GM12874 (cell line): ENCODE measurements around the gene SNX30.

Experiments used
- TF ChIP-seq, protein P1 (sequence below): IDR thresholded peaks from 2 replicates; pipeline ENCODE4 v1.5.1; 2011; ENCODE audit warnings: low read depth, mild to moderate bottlenecking, control low read depth, low read length, moderate library complexity; ENCODE audit not compliant: insufficient read depth

The SNX30 gene

DNA sequence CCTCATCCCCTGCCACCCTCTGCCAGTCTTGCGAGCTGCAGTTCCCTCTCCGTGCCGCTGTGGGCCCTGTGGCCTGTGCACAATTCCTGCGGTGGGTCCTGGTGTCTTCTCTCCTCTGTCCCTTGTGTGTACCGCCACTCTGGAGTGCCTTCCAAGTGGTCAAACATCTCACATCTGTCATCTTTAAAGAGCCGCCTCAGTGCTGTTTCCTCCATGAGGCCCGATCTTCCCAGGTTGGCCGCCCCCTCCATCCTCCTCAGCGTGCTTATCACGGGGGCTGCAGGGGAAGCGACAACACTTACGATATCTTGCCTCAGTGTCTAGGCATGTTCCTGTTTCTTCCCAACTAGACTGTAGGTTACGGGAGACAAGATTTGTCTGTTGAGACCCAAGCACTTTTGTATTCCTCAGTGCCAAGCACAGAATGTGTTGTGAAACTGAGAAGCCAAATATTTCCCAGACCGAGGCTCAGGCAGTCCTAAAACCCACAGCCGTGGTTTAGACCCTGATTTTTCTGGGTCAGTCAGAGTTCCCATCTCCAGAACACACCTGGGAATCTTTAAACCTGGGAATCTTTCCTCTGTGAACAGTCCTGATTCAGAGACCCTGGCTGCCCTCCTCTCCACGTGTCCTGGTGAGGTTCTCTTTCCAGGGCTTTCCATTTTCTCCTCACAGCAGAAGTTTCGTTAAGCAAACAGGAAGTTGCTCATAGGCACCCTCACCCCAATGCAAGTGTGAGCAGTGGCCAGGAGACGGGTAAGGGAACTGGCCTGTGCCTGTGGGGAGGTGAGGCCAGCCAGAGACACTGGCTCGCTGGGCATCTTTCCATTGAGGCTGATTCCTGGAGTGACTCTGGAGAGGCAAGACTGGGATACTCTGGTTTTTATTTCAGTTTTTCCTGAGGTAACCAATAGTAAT is 111.3 kb downstream of the SNX30 start:
- TF ChIP-seq, protein P1, sequence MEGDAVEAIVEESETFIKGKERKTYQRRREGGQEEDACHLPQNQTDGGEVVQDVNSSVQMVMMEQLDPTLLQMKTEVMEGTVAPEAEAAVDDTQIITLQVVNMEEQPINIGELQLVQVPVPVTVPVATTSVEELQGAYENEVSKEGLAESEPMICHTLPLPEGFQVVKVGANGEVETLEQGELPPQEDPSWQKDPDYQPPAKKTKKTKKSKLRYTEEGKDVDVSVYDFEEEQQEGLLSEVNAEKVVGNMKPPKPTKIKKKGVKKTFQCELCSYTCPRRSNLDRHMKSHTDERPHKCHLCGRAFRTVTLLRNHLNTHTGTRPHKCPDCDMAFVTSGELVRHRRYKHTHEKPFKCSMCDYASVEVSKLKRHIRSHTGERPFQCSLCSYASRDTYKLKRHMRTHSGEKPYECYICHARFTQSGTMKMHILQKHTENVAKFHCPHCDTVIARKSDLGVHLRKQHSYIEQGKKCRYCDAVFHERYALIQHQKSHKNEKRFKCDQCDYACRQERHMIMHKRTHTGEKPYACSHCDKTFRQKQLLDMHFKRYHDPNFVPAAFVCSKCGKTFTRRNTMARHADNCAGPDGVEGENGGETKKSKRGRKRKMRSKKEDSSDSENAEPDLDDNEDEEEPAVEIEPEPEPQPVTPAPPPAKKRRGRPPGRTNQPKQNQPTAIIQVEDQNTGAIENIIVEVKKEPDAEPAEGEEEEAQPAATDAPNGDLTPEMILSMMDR = no peak

DNA sequence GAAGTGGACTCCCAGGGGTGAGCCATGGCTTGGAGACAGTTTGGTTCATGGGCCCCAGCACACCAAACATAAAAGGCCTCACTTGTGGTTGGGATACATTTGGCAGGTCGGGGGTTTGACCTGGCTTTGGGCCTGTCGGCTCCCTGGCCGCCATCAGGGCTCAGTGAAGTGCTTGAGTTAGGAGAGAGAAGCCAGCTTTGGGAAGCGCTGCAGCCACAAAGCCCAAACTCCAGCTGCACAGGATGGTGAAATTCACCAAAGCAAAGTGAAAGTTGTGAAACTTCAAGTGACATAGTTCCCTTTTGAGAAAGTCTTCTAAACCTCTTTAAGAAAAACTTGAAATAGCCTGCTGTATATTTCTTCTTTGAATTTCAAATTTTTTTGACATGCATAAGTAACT is 112.7 kb downstream of the SNX30 start:
- TF ChIP-seq, protein P1 = no peak

DNA sequence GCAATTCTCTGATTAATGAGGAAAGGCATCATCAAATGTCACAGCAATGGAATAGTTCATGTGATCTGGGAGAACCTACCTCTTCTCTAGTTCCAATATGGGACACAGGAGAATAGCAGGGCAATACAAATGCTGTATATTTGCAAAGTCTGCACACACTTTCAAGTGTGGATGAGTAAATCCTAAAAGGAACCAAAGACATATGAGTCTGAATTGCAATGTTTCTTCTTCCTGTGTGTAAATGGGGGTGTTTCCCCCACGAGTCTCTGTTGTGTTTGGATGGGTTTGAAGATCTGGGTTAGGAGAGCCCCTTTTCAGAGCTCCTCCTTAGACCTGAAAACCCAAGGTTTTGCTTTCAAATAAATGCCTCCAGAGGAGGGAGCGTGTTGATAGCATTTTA is 113.2 kb downstream of the SNX30 start:
- TF ChIP-seq, protein P1 = no peak

DNA sequence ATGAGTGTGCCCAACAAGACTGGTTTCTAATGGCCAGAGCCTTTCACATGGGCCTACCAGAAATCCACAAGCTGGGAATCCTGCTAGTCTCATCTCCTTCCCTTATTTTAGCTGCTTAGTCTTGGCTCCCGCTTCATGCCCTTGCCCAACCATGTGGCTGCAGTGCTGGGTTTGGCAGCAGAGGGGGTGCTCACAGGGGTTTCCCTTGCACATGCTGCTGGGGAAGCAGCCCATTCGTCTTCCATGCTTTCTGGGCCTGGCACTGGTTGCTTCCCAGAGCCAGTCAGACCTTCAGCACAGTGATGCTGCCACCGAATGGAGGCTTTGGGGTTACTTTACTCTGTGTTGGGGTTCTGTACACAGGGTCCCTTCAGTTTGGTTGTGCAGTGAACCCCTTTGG is 113.8 kb downstream of the SNX30 start:
- TF ChIP-seq, protein P1 = no peak

DNA sequence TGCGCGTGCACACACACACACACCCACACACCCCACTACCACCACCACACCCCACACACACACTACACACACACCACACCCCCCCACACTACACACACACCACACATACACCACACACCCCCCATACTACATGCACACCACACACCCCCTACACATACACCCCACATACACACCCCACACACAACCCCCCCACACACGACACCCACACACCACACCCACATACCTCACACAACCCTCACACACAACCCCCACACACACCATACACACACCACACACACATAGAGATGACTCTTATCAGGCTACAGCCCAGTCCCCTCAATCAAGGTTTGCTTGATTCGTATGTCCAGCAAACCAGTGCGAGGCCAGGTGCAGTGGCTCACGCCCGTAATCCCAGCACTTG is 114.4 kb downstream of the SNX30 start:
- TF ChIP-seq, protein P1 = no peak

DNA sequence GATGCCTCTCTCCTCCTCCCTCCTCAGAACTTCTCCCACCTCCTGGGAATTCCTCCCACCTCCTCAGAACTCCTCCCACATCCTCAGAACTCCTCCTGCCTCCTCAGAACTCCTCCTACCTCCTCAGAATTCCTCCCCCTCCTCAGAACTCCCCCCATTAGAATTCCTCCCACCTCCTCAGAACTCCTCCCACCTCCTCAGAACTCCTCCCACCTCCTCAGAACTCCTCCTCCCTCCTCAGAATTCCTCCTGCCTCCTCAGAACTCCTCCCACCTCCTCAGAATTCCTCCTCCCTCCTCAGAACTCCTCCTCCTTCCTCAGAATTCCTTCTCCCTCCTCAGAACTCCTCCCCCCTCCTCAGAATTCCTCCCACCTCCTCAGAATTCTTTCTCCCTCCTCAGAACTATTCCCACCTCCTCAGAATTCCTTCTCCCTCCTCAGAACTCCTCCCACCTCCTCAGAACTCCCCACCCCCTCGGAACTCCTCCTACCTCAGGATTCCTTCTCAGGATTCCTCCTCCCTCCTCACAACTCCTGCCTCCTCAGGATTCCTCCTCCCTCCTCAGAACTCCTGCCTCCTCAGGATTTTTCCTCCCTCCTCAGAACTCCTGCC is 116.2 kb downstream of the SNX30 start:
- TF ChIP-seq, protein P1 = no peak

DNA sequence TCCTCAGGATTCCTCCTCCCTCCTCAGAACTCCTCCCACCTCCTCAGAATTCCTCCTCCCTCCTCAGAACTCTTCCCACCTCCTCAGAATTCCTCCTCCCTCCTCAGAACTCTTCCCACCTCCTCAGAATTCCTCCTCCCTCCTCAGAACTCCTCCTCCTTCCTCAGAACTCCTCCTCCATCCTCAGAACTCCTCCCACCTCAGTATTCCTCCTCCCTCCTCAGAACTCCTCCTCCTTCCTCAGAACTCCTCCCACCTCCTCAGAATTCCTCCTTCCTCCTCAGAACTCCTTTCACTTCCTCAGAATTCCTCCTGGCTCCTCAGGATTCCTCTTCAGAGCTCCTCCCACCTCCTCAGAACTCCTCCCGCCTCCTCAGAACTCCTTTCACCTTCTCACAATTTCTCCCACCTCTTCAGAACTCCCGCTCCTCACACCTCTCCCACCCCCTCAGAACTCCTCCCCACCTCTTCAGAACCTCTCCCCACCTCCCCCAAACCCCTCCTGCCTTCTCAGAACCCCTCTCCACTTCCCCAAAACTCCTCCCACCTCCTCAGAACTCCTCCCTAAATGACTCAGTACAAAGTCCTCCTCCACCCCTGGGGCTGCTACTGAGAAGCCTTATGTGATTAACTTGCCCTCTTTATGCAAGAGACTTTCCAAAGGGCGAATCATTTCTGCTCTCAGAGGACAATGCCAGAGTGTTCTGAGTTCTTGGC is 116.9 kb downstream of the SNX30 start:
- TF ChIP-seq, protein P1 = no peak
